NCI-H1694 treated with DMSO at 0.1 percent for 48 hours (cell line): Measurements from ENCODE around the gene CMC2.

ENCODE experiments used
- DNase-seq: peaks from one replicate; lab custom pipeline; 2025; lab: John Stamatoyannopoulos, UW

CMC2 gene

GRCh38 chr16:80973991-80974390, 32.7 kb downstream of the CMC2 start:
- no peak for DNase-seq

DNA sequence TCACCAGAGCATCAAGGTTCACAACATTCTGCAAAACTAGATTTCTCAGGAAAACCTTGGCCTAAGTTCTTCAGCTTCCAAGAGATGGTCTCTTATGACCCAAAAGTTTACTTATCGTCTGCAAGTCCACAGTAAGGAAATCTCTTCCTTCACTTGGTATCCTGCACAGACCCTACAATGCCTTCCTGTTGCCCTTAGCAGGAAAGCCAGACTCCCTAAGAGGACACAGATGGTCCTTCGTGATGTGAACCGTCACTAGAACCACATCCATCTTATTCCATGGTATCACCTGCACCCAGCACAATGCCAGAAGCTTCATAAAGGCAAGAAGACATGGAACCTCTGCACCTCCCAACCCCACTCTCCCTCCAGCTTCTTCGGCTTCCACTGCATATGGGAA, 34.1 kb downstream of the CMC2 start:
- DNase-seq, result no peak

GRCh38 chr16:80971819-80972218, 34.9 kb downstream of the CMC2 start:
- DNase-seq, result no peak

- DNase-seq, result no peak
Measured at GRCh38 chr16:80969114-80969484, 37.6 kb downstream of the CMC2 start.

DNA sequence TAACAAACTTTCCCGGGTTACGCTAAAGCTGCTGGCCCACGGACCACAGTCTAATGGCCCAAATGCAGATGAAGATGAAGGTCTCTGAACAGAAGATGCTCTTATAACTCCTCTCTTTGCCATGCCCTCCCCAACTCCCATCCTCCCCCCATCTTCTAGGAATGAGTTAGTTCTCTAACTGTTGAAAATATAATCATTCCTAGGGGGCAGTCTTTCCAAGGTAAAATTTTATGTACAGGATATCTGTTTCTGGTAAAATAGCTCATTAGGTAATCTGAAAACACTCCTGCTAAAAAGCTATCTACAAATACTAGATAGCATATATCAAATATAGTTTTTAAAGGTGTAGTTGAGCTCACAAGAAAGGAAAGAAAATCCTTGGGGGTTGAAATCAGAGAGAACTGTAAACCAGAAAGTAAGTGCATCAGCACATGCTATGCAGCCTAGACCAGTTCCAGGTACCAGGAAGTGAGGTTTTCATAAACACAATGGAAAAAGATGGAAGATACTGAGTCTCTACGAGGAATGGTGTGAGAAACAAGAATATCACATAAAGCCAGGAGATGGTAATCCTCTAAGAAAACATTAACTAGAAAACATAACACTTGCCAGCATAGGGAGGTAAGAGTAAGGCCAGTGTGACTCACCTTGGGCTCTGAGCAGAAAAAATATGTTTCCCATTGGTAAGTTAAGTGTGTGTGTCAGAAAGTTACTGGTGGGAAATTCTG, 38.1 kb downstream of the CMC2 start:
- no peak for DNase-seq

DNA sequence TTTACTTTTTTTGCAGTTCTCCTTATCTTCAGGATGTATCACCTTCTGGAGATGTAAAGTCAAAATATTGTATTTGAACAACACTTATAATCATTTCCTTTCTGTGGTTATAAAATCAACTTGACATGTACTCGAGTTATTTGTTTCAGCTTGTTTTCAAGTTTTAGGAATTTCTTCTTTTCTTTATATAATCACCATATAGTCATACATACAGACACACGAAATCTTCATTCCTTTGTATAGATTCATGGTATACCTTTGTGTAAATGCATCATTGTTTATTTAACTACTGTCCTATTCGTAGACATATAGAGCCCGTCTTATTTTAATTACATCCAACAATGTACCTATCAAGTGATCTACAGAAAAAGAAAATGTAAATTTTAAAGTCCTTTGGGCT, 40.1 kb downstream of the CMC2 start:
- DNase-seq, result no peak

- no peak for DNase-seq
Measured at GRCh38 chr16:80964351-80964750, 42.3 kb downstream of the CMC2 start.

GRCh38 chr16:80962879-80963278, 43.8 kb downstream of the CMC2 start:
- no peak for DNase-seq

DNA sequence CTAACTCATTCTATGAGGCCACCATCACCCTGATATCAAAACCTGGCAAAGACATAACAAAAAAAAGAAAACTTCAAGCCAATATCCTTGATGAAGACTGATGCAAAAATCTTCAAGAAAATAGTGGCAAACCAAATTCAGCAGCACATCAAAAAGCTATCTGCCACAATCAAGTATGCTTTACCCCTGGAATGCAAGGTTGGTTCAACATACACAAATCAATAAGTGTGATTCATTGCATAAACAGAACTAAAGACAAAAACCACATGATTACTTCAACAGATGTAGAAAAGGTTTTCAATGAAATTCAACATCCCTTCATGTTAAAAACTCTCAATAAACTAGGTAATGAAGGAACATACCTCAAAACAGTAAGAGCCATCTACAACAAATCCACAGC, 48.4 kb downstream of the CMC2 start:
- DNase-seq, result no peak

DNA sequence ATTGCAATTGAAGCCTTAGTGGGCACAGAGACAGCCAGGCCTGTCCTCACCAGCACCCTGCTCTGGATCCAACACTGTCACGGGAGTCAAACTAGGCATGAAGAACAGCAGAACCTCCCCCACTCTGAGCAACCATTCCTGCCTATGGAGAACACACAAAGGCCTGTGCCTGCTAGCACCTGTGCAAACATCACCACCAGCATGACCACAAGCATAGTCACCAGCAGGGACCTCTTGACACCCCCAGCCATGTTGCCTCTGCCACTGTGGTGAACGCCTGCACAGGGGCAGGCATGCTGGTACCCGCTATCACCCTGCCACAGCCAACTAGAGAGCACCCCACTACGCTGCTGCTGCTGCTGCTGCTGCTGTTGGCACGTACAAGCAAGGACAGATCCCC, 51.7 kb downstream of the CMC2 start:
- DNase-seq, result no peak

GRCh38 chr16:80948886-80949493, 57.7 kb downstream of the CMC2 start:
- DNase-seq, result no peak

DNA sequence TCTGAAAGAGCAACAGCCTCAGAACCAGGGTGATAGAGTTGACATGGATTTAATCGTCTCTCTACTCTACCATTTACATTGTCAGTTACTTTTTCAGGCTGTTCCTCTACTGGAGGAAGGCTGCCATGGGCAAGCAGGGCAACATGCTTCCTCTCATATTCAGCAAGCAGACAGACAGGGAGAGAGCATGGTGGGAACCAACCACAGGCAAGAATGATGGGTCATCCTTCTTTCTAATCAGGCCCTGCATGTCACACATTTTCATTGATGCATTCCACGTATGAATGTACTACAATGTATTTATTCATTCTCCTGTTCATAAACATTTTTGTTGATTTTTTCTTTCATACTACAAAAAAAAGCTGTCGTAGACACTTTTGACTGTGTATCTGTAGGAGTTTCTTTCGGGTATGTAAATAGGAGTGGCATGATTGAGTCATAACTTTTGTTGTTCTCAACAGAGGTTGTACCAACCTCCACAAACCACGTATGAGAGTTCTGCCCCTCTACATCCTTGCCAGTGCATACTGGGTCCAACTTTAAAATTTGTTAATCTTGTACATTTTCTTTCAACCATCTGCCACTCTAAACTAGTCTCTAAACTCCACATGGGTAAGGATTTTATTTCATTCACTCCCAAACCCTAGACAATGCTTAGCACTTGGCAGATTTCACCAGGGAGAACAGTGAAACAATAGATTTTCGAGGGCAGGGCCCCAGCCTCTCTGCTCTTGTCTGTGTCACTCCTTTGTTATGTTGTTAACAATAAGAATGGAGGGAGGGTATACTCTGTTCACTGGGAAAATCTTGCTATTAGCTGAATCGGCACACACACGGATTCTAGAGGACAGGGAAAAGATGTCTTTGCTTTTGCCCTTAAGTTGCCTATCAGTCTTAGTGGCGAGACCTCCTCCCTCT, 58.7 kb downstream of the CMC2 start:
- DNase-seq, result no peak

DNA sequence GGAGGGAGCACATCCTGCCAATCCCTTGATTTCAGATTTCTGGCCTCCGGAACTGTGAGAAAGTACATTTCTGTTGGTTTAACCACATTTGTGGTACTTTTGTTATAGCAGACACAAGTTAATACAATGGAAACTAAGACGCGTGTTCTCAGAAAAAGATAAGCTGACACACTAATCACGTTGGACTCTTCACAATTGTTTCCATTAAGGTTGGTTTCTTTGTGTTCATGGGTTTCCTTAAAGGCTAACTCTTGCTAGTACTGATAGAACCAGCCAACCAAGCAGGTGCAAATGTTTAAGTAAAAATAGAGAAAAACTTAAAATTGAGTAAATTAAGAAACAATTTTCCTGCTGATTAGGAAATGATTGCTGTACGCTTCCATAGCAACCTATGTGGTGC, 59.4 kb downstream of the CMC2 start:
- DNase-seq, result no peak

DNA sequence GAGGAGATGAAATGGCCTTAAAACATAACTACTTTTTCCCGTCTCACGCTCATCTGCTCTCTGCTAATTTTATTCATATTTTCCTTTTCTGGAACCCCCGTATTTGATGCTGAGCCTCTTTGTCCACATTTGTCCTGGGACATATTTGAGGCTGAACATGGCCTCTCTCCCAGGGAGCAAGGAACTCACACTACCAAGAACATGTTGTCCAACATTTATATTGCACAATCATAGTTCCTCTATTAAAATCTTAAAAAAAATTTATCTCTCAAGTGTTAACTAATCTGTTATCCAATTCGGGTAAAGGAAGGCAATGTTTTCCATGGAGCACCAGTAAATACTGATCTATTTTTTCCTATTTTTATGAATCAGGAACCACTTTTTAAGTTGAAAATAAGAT, 60.2 kb downstream of the CMC2 start:
- DNase-seq, result no peak

GRCh38 chr16:80940069-80940856, 66.4 kb downstream of the CMC2 start:
- DNase-seq, result no peak

GRCh38 chr16:80938879-80939260, 67.8 kb downstream of the CMC2 start:
- DNase-seq, result no peak

- no peak for DNase-seq
Measured at GRCh38 chr16:80938004-80938878, 68.4 kb downstream of the CMC2 start.

DNA sequence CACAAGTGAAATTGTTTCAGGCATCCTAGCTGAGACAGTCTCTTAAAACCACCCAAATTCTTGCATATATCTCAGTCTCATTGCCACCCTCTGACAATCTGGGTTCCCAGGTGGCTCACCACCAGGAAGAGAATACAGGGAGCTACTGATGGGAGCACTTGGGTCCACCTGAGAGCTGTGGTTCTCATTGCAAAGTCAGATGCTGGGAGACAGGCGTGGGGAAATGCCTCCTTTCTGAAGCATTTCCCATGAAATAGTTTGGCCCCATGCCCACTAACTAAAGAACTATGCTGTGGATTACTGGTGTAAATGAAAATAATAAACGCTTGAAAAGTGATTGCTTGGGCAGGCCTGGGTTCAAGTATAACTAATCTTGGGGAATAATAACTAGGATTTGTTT, 70.3 kb downstream of the CMC2 start:
- no peak for DNase-seq

GRCh38 chr16:80935691-80936090, 71.0 kb downstream of the CMC2 start:
- DNase-seq, result no peak

- no peak for DNase-seq
Measured at GRCh38 chr16:80932708-80933095, 74.0 kb downstream of the CMC2 start.
